Panc1 (cell line): Measurements from ENCODE around the gene CBLL2.
A peak's percentile ranks its signal among the peaks of the same experiment; 100 is the strongest.

Experiments used
- SIN3A ChIP-seq: IDR thresholded peaks from 2 replicates; pipeline ENCODE4 v1.6.1; 2012; ENCODE audit warnings: low read depth, mild to moderate bottlenecking, low read length, moderate library complexity, borderline replicate concordance; ENCODE audit not compliant: insufficient read depth
- TF ChIP-seq, protein P1 (sequence below): fragments of 450-650 bp; IDR thresholded peaks from 2 replicates; pipeline ENCODE4 v1.5.1; 2017; ENCODE audit warnings: mild to moderate bottlenecking

DNA sequence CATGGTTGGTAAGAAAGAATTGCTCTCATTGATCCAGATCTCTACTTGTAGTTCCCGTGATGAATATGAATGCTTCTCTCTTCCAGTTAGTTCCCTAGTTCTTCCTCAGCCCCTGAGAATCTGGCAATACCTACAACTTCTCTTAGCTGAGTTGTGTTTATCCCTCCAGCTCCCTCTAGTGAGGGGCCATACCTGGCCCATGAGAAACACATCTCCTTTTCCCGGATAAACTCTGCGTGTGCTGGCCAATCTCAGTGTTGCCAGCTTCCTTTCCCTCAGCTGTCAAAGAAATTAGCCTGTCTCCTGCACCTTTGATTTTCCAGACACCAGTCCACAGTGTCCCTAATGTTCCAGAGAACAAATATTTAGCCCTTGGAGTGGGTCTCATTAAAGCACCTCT lies 5.7 kb downstream of the CBLL2 start:
- TF ChIP-seq, protein P1, sequence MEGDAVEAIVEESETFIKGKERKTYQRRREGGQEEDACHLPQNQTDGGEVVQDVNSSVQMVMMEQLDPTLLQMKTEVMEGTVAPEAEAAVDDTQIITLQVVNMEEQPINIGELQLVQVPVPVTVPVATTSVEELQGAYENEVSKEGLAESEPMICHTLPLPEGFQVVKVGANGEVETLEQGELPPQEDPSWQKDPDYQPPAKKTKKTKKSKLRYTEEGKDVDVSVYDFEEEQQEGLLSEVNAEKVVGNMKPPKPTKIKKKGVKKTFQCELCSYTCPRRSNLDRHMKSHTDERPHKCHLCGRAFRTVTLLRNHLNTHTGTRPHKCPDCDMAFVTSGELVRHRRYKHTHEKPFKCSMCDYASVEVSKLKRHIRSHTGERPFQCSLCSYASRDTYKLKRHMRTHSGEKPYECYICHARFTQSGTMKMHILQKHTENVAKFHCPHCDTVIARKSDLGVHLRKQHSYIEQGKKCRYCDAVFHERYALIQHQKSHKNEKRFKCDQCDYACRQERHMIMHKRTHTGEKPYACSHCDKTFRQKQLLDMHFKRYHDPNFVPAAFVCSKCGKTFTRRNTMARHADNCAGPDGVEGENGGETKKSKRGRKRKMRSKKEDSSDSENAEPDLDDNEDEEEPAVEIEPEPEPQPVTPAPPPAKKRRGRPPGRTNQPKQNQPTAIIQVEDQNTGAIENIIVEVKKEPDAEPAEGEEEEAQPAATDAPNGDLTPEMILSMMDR = peak; percentile 24
- TF ChIP-seq SIN3A = no peak
